ENCODE data around the gene PCNX2. TPM values are rescaled to one million over a fixed set of nuclear protein-coding genes. Genes with fewer than 3 reads are reported as not detected.

The PCNX2 gene
- total and polyA plus RNA-seq, 8 donors, result 3.0 to 34.4 (median 9.9) TPM

DNA sequence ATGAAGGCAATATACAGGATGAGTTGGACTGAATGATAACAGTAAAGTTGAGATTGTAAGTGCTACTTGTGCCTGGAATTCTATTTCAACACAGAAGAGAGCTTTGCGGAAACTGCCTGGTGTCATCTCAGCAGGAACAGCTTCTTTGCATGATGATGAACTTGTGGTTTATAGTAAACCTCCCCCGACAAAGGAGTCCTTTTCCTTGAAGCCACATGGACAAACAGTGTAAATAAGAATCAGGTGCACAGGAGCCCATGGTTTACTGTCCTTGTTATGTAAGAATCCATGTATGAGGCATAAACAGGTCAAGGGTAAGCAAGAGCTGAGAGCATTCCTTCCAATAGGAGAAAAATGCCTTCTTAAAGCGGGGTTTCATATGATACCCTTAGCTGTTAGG lies 66.2 kb downstream of the PCNX2 start:
- H3K4me3 ChIP-seq, result no peak overlapping the region
- intact Hi-C loops (cut with DNase I; ENCODE audit: low total_unique reads), result no loop called here
- no peaks in the 10 kb centered on the region for H3K9me3 ChIP-seq
- WGBS, 5 donors, result 88 to 98% (median 97%) methylated on average over 3 of the region's 3 CpGs
- H3K27me3 ChIP-seq, result no peaks in the 10 kb centered on the region
- TF ChIP-seq EP300 (IDR thresholded peaks at IDR 0.05), result no peak
- no peak for TF ChIP-seq POLR2A (IDR thresholded peaks at IDR 0.05)
- TF ChIP-seq POLR2AphosphoS5 (IDR thresholded peaks at IDR 0.05), result no peak
- TF ChIP-seq, protein P1, sequence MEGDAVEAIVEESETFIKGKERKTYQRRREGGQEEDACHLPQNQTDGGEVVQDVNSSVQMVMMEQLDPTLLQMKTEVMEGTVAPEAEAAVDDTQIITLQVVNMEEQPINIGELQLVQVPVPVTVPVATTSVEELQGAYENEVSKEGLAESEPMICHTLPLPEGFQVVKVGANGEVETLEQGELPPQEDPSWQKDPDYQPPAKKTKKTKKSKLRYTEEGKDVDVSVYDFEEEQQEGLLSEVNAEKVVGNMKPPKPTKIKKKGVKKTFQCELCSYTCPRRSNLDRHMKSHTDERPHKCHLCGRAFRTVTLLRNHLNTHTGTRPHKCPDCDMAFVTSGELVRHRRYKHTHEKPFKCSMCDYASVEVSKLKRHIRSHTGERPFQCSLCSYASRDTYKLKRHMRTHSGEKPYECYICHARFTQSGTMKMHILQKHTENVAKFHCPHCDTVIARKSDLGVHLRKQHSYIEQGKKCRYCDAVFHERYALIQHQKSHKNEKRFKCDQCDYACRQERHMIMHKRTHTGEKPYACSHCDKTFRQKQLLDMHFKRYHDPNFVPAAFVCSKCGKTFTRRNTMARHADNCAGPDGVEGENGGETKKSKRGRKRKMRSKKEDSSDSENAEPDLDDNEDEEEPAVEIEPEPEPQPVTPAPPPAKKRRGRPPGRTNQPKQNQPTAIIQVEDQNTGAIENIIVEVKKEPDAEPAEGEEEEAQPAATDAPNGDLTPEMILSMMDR (IDR thresholded peaks at IDR 0.05), result no peak
- peaks cover 0 to 4% (median 1%) of the 10 kb centered on the region in 4 donors for H3K36me3 ChIP-seq
- no peak overlapping the region for H3K27ac ChIP-seq
- no peak for DNase-seq
- H3K4me1 ChIP-seq, result no peaks in the 10 kb centered on the region

DNA sequence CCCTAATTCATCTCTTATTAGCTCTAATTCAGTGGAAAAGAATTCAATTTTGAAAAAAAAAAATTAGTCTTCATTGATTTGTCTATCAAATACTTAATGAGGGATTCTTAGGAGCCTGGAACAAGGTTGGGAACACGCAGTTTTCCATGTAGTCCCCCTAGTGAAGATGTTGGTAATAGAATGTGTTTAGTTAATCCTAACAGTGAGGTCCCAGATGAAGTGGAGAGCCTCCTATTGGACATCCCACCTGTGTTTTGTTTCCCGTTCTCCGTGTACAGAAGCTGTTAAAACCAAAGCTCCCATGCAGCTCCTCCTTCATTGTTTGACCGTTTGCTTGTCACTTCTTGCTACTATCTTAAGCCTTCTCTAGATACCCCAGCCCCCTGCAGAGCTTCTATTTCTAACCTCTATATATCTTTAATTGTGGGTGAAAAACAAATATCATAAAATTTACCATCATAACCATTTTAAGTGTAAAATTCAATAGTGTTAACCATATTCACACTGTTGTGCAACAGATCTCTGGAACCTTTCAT lies 67.5 kb downstream of the PCNX2 start:
- no peak for DNase-seq
- no peak overlapping the region for H3K27ac ChIP-seq
- no peak overlapping the region for H3K4me3 ChIP-seq
- intact Hi-C loops (cut with DNase I; ENCODE audit: low total_unique reads), result no loop called here
- TF ChIP-seq, protein P1 (IDR thresholded peaks at IDR 0.05), result no peak
- TF ChIP-seq POLR2AphosphoS5 (IDR thresholded peaks at IDR 0.05) (no peak), POLR2A (IDR thresholded peaks at IDR 0.05) (no peak), EP300 (IDR thresholded peaks at IDR 0.05) (no peak)
- 82 to 88% (median 83%) methylated on average over 4 of the region's 4 CpGs for WGBS, 5 donors
- no peaks in the 10 kb centered on the region for H3K27me3 ChIP-seq
- H3K4me1 ChIP-seq, result no peaks in the 10 kb centered on the region
- peaks cover 0 to 8% (median 1%) of the 10 kb centered on the region in 4 donors for H3K36me3 ChIP-seq
- H3K9me3 ChIP-seq, result no peaks in the 10 kb centered on the region

DNA sequence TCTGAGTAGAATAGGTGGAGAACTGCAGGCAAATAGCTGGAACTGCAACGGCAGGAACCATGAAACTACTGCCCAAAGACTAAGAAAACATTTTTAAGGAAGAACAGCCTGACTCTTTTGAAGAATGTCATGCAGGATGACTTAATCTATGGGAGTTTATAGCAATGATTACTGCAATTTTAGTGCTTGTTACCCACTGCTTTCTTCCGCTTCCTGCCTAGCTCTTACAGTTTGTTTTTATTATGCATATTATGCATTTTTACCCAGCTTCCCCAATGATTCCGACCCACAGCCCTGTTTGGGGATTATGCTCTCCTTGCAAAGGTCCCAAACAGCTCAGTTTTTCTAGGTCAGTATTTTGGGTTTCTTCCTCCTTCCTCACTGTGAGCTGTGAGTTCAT lies 71.2 kb downstream of the PCNX2 start:
- TF ChIP-seq POLR2A (IDR thresholded peaks at IDR 0.05), result no peak
- no peak for TF ChIP-seq POLR2AphosphoS5 (IDR thresholded peaks at IDR 0.05)
- TF ChIP-seq, protein P1 (IDR thresholded peaks at IDR 0.05), result no peak
- no peak for TF ChIP-seq EP300 (IDR thresholded peaks at IDR 0.05)

DNA sequence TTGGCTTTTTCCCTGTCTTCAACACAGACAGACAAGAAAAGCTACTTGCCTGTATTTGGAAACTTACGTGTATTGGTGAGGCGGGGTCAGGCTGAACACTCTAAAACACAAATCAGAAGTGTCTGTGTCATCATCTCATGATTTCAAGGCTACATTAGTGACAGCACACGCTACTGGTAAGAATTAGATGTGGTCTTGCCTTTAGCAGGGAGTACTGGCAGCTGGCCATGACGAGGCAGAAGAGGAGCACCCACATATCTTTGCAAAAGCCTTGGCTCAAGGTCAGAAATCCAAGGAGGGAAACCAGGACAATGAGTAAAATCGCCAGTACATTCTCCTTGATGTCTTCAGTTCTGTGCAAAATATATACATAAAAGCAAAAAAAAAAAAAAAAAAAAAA lies 77.7 kb downstream of the PCNX2 start:
- intact Hi-C loops (cut with DNase I; ENCODE audit: low total_unique reads), result no loop called here
- 89 to 97% (median 94%) methylated on average over 5 of the region's 5 CpGs for WGBS, 5 donors
- no peak overlapping the region for H3K4me3 ChIP-seq

More for the DNA sequence above, 71.2 kb downstream of the PCNX2 start:
- H3K27me3 ChIP-seq, result no peaks in the 10 kb centered on the region
- 81 to 89% (median 86%) methylated on average over 3 of the region's 3 CpGs for WGBS, 5 donors
- no peak overlapping the region for H3K4me3 ChIP-seq
- no peak overlapping the region for H3K27ac ChIP-seq
- H3K4me1 ChIP-seq, result no peaks in the 10 kb centered on the region
- peaks cover 0 to 20% (median 4%) of the 10 kb centered on the region in 4 donors for H3K36me3 ChIP-seq
- intact Hi-C loops (cut with DNase I; ENCODE audit: low total_unique reads), result no loop called here
- H3K9me3 ChIP-seq, result no peaks in the 10 kb centered on the region
- DNase-seq, result no peak

More for the DNA sequence above, 77.7 kb downstream of the PCNX2 start:
- no peak overlapping the region for H3K27ac ChIP-seq
- H3K4me1 ChIP-seq, result no peaks in the 10 kb centered on the region
- no peaks in the 10 kb centered on the region for H3K9me3 ChIP-seq
- TF ChIP-seq POLR2AphosphoS5 (IDR thresholded peaks at IDR 0.05), result no peak
- TF ChIP-seq EP300 (IDR thresholded peaks at IDR 0.05), result no peak
- TF ChIP-seq, protein P1 (IDR thresholded peaks at IDR 0.05), result no peak
- no peak for TF ChIP-seq POLR2A (IDR thresholded peaks at IDR 0.05)
- no peaks in the 10 kb centered on the region for H3K27me3 ChIP-seq
- no peak for DNase-seq
- H3K36me3 ChIP-seq, result peaks cover 0 to 10% (median 2%) of the 10 kb centered on the region in 4 donors

Data from stomach (tissue), 9 donors.